Calu3 (cell line): Measurements from ENCODE around the gene PLXNA3. TPM values are rescaled to one million over a fixed set of nuclear protein-coding genes. Genes with fewer than 3 reads are reported as not detected.

ENCODE experiments used
- microRNA-seq: library from miRNA; unstranded; fragments of <30 nt; microRNA quantifications from one replicate; pipeline ENCODE4 v1.2.0, GENCODE V29; 2022
- total RNA-seq: library from RNA; stranded (reverse); gene quantifications from 2 replicates; pipeline ENCODE4 v1.2.3, GENCODE V29; 2022

The PLXNA3 gene
- total RNA-seq, 1 experiment from 2014 or later = 82.6 TPM

Small RNA genes within 50 kb of the gene (microRNA-seq; reads per million reads assigned to microRNA genes)
- gene MIR6858 = 2.8 reads per million

Other genes starting within 250 kb of the PLXNA3 start
- gene OPN1MW2, start 238.5 kb upstream of the PLXNA3 start, total RNA-seq = not detected in 2 replicates
- gene OPN1MW3, start 200.7 kb upstream of the PLXNA3 start, total RNA-seq = not detected in 2 replicates
- gene TEX28, start 163.2 kb upstream of the PLXNA3 start, total RNA-seq = not detected in 2 replicates
- gene TKTL1, start 162.5 kb upstream of the PLXNA3 start, total RNA-seq = not detected in 2 replicates
- 973 and 1,240 TPM in 2 replicates for gene FLNA, start 83.6 kb upstream of the PLXNA3 start, total RNA-seq
- gene EMD, start 79.0 kb upstream of the PLXNA3 start, total RNA-seq = 75.1 TPM in 2 replicates
- 1,458 and 1,495 TPM in 2 replicates for gene RPL10, start 59.9 kb upstream of the PLXNA3 start, total RNA-seq
- 28.8 and 30.6 TPM in 2 replicates for gene DNASE1L1, start 49.0 kb upstream of the PLXNA3 start, total RNA-seq
- gene TAFAZZIN, start 46.7 kb upstream of the PLXNA3 start, total RNA-seq = 55.0 and 56.3 TPM in 2 replicates
- 109 and 124 TPM in 2 replicates for gene ATP6AP1, start 29.6 kb upstream of the PLXNA3 start, total RNA-seq
- 118 and 130 TPM in 2 replicates for gene GDI1, start 21.1 kb upstream of the PLXNA3 start, total RNA-seq
- gene FAM50A, start 14.1 kb upstream of the PLXNA3 start, total RNA-seq = 87.9 and 88.9 TPM in 2 replicates
- 25.5 and 25.6 TPM in 2 replicates for gene LAGE3, start 21.0 kb downstream of the PLXNA3 start, total RNA-seq
- gene UBL4A, start 28.3 kb downstream of the PLXNA3 start, total RNA-seq = 37.6 and 41.3 TPM in 2 replicates
- gene SLC10A3, start 32.3 kb downstream of the PLXNA3 start, total RNA-seq = 21.5 and 27.1 TPM in 2 replicates
- 36.8 and 39.5 TPM in 2 replicates for gene FAM3A, start 58.0 kb downstream of the PLXNA3 start, total RNA-seq
- gene G6PD, start 88.6 kb downstream of the PLXNA3 start, total RNA-seq = 180 and 229 TPM in 2 replicates
- gene IKBKG, start 89.3 kb downstream of the PLXNA3 start, total RNA-seq = 39.9 and 46.3 TPM in 2 replicates
- gene CTAG1A, start 126.9 kb downstream of the PLXNA3 start, total RNA-seq = not detected in 2 replicates
- not detected in 2 replicates for gene CTAG1B, start 161.0 kb downstream of the PLXNA3 start, total RNA-seq
- not detected in 2 replicates for gene CTAG2, start 195.3 kb downstream of the PLXNA3 start, total RNA-seq